ENCODE measurements around the gene UGP2.
"Not testable (repeated sequence)": the region's sequence is repeated elsewhere in the genome, so short reads cannot be mapped to it uniquely, and the experiment has no call there.

The UGP2 gene

GRCh38 chr2:63805412-63805811 is 36.3 kb upstream of the UGP2 start:
- no peak overlapping the region for H3K4me3 ChIP-seq (ENCODE audit: low read depth, low read length)
- TF ChIP-seq MYC (IDR thresholded peaks at IDR 0.05; ENCODE audit: low read depth, low read length) (no peak), POLR2A (IDR thresholded peaks at IDR 0.05; ENCODE audit: extremely low read depth, insufficient read length) (no peak), CTCF (IDR thresholded peaks at IDR 0.05; ENCODE audit: low read depth, low read length) (no peak), MAX (IDR thresholded peaks at IDR 0.05; ENCODE audit: low read depth, low read length) (no peak)
- no peak for DNase-seq (ENCODE audit: low read depth)

GRCh38 chr2:63808036-63808435 is 33.7 kb upstream of the UGP2 start:
- H3K4me3 ChIP-seq (ENCODE audit: low read depth, low read length); DNase-seq (ENCODE audit: low read depth): not testable (repeated sequence)

GRCh38 chr2:63808911-63809310 is 32.8 kb upstream of the UGP2 start:
- DNase-seq (ENCODE audit: low read depth); H3K4me3 ChIP-seq (ENCODE audit: low read depth, low read length): not testable (repeated sequence)

- DNase-seq (ENCODE audit: low read depth) = no peak
- no peak overlapping the region for H3K4me3 ChIP-seq (ENCODE audit: low read depth, low read length)
- no peak for TF ChIP-seq CTCF (IDR thresholded peaks at IDR 0.05; ENCODE audit: low read depth, low read length)
- TF ChIP-seq MAX (IDR thresholded peaks at IDR 0.05; ENCODE audit: low read depth, low read length) = no peak
- TF ChIP-seq POLR2A (IDR thresholded peaks at IDR 0.05; ENCODE audit: extremely low read depth, insufficient read length) = no peak
- no peak for TF ChIP-seq MYC (IDR thresholded peaks at IDR 0.05; ENCODE audit: low read depth, low read length)
Measured at GRCh38 chr2:63811063-63811462, 30.6 kb upstream of the UGP2 start.

GRCh38 chr2:63811870-63812269 is 29.8 kb upstream of the UGP2 start:
- DNase-seq (ENCODE audit: low read depth) = not testable (repeated sequence)

GRCh38 chr2:63814114-63814513 is 27.6 kb upstream of the UGP2 start:
- no peak for DNase-seq (ENCODE audit: low read depth)
- TF ChIP-seq MAX (IDR thresholded peaks at IDR 0.05; ENCODE audit: low read depth, low read length) (no peak), MYC (IDR thresholded peaks at IDR 0.05; ENCODE audit: low read depth, low read length) (no peak), CTCF (IDR thresholded peaks at IDR 0.05; ENCODE audit: low read depth, low read length) (no peak), POLR2A (IDR thresholded peaks at IDR 0.05; ENCODE audit: extremely low read depth, insufficient read length) (no peak)
- H3K4me3 ChIP-seq (ENCODE audit: low read depth, low read length) = no peak overlapping the region

More at GRCh38 chr2:63811870-63812269, 29.8 kb upstream of the UGP2 start:
- H3K4me3 ChIP-seq (ENCODE audit: low read depth, low read length) = not testable (repeated sequence)

- no peak for DNase-seq (ENCODE audit: low read depth)
- TF ChIP-seq POLR2A (IDR thresholded peaks at IDR 0.05; ENCODE audit: extremely low read depth, insufficient read length) = no peak
- no peak for TF ChIP-seq MYC (IDR thresholded peaks at IDR 0.05; ENCODE audit: low read depth, low read length)
- TF ChIP-seq CTCF (IDR thresholded peaks at IDR 0.05; ENCODE audit: low read depth, low read length) = no peak
- TF ChIP-seq MAX (IDR thresholded peaks at IDR 0.05; ENCODE audit: low read depth, low read length) = no peak
- H3K4me3 ChIP-seq (ENCODE audit: low read depth, low read length) = no peak overlapping the region
Measured at GRCh38 chr2:63817382-63817781, 24.3 kb upstream of the UGP2 start.

- TF ChIP-seq CTCF (IDR thresholded peaks at IDR 0.05; ENCODE audit: low read depth, low read length) (no peak), POLR2A (IDR thresholded peaks at IDR 0.05; ENCODE audit: extremely low read depth, insufficient read length) (no peak), MYC (IDR thresholded peaks at IDR 0.05; ENCODE audit: low read depth, low read length) (no peak)
- DNase-seq (ENCODE audit: low read depth) = no peak
- no peak overlapping the region for H3K4me3 ChIP-seq (ENCODE audit: low read depth, low read length)
Measured at GRCh38 chr2:63818271-63818670, 23.4 kb upstream of the UGP2 start.
